HG02943 (cell line): ENCODE data around the gene ADRA1B.

Source experiments
- ATAC-seq: cut with Tn5 transposase; IDR thresholded peaks from one replicate; pipeline ENCODE4 v1.9.1; 2021; ENCODE audit warnings: mild to moderate bottlenecking, low read depth, moderate library complexity; ENCODE audit not compliant: unreplicated experiment

The ADRA1B gene

GRCh38 chr5:159915904-159916840 is at the start of gene ADRA1B:
ADRA1B (plus strand) TSS chr5:159916482; CDS start chr5:159916906, 424 bp downstream.
- ATAC-seq, result no peak

- ATAC-seq, result no peak
Observed at GRCh38 chr5:159873680-159874079, 42.6 kb upstream of the ADRA1B start.

GRCh38 chr5:159874263-159874662 is 42.0 kb upstream of the ADRA1B start:
- no peak for ATAC-seq

GRCh38 chr5:159877016-159877415 is 39.3 kb upstream of the ADRA1B start:
- ATAC-seq, result no peak

GRCh38 chr5:159877894-159878448 is 38.3 kb upstream of the ADRA1B start:
- no peak for ATAC-seq

GRCh38 chr5:159878988-159879471 is 37.3 kb upstream of the ADRA1B start:
- no peak for ATAC-seq

- no peak for ATAC-seq
Observed at GRCh38 chr5:159880676-159881075, 35.6 kb upstream of the ADRA1B start.

- ATAC-seq, result no peak
Observed at GRCh38 chr5:159881967-159882366, 34.3 kb upstream of the ADRA1B start.

GRCh38 chr5:159883522-159883950 is 32.7 kb upstream of the ADRA1B start:
- no peak for ATAC-seq

GRCh38 chr5:159884917-159885620 is 31.2 kb upstream of the ADRA1B start:
- ATAC-seq, result no peak

GRCh38 chr5:159886296-159886695 is 30.0 kb upstream of the ADRA1B start:
- no peak for ATAC-seq

- ATAC-seq, result no peak
Observed at GRCh38 chr5:159887050-159887449, 29.2 kb upstream of the ADRA1B start.

GRCh38 chr5:159888860-159889259 is 27.4 kb upstream of the ADRA1B start:
- ATAC-seq, result no peak

GRCh38 chr5:159890141-159890540 is 26.1 kb upstream of the ADRA1B start:
- ATAC-seq, result no peak

- no peak for ATAC-seq
Observed at GRCh38 chr5:159891371-159891770, 24.9 kb upstream of the ADRA1B start.

GRCh38 chr5:159893040-159893695 is 23.1 kb upstream of the ADRA1B start:
- no peak for ATAC-seq

- ATAC-seq, result no peak
Observed at GRCh38 chr5:159894149-159894720, 22.0 kb upstream of the ADRA1B start.

GRCh38 chr5:159897786-159898393 is 18.4 kb upstream of the ADRA1B start:
- no peak for ATAC-seq

GRCh38 chr5:159899067-159900049 is 16.9 kb upstream of the ADRA1B start:
- no peak for ATAC-seq
